ENCODE results near the gene CWC27. TPM values are rescaled to one million over a fixed set of nuclear protein-coding genes. Genes with fewer than 3 reads are reported as not detected.

Gene CWC27
- total RNA-seq, 4 donors from 2014 or later, result 12.3 to 21.2 (median 13.4) TPM

DNA sequence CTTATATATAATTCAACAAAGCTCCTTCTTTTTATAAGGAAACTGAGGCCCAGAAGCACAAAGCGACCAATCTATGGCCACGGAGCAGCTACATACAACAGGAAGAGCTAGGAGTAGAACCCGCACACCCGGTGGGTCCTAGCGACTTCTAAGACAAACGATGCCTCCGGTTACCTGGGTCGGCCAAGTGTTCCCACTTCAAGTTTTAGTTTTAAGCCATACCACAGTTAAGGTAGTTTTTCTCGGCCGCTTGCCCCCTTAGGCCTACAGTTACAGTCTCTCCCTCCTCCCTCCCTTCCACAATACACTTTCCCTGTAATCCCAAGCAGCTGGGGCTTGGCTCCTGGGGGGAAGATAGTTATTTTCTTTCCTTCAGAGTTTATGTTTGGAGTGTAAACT lies 772 bp upstream of the CWC27 start:
- Histone ChIP-seq H3K27me3 (no peaks in the 10 kb centered on the region), H3K9me3 (no peaks in the 10 kb centered on the region), H3K36me3 (peaks cover 0 to 16% (median 5%) of the 10 kb centered on the region in 4 donors), H3K27ac (replicated peaks in 1 of 4) (peak overlapping the region; percentile 84 to 90 (median 88)), H3K4me3 (peak overlapping the region; percentile 65 to 89 (median 85)), H3K4me1 (peaks cover 28 to 54% (median 46%) of the 10 kb centered on the region in 4 donors)
- intact Hi-C loops (cut with DNase I), result no loop called here
- TF ChIP-seq POLR2AphosphoS5 (IDR thresholded peaks at IDR 0.05), result no peak
- WGBS, result under 1% methylated on average over 10 of the region's 10 CpGs
- DNase-seq (ENCODE audit: extremely low spot score), result no peak

DNA sequence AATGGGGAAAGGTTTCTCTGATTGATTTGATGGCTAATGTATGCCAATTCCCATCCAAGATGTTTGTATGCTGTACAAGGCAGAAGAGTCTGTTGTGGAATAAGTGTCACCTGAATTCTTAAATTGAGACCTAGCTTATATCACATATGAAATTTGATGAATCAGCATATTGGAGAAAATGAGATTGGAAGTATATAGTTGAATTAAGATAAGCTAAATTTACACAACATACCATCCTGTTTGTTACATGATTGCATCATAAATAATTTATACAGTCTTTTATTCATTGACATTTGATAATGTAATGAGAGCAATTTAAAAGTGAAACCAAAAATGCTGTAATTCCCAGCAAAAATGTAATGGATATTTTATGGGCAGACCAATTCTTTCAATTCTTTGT lies 1.1 kb downstream of the CWC27 start:
- Histone ChIP-seq H3K36me3 (peaks cover 0 to 5% (median 1%) of the 10 kb centered on the region in 4 donors), H3K9me3 (no peaks in the 10 kb centered on the region), H3K4me3 (peak overlapping the region; percentile 65 to 89 (median 85)), H3K4me1 (peaks cover 28 to 50% (median 42%) of the 10 kb centered on the region in 4 donors), H3K27me3 (no peaks in the 10 kb centered on the region), H3K27ac (replicated peaks in 1 of 4) (no peak overlapping the region)
- DNase-seq (ENCODE audit: extremely low spot score), result no peak
- intact Hi-C loops (cut with DNase I), result no loop called here
- TF ChIP-seq, protein P1, sequence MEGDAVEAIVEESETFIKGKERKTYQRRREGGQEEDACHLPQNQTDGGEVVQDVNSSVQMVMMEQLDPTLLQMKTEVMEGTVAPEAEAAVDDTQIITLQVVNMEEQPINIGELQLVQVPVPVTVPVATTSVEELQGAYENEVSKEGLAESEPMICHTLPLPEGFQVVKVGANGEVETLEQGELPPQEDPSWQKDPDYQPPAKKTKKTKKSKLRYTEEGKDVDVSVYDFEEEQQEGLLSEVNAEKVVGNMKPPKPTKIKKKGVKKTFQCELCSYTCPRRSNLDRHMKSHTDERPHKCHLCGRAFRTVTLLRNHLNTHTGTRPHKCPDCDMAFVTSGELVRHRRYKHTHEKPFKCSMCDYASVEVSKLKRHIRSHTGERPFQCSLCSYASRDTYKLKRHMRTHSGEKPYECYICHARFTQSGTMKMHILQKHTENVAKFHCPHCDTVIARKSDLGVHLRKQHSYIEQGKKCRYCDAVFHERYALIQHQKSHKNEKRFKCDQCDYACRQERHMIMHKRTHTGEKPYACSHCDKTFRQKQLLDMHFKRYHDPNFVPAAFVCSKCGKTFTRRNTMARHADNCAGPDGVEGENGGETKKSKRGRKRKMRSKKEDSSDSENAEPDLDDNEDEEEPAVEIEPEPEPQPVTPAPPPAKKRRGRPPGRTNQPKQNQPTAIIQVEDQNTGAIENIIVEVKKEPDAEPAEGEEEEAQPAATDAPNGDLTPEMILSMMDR (IDR thresholded peaks at IDR 0.05), result no peak
- TF ChIP-seq POLR2AphosphoS5 (IDR thresholded peaks at IDR 0.05) (no peak), POLR2A (IDR thresholded peaks at IDR 0.05; ENCODE audit: low read depth) (no peak), EP300 (IDR thresholded peaks at IDR 0.05) (no peak)

DNA sequence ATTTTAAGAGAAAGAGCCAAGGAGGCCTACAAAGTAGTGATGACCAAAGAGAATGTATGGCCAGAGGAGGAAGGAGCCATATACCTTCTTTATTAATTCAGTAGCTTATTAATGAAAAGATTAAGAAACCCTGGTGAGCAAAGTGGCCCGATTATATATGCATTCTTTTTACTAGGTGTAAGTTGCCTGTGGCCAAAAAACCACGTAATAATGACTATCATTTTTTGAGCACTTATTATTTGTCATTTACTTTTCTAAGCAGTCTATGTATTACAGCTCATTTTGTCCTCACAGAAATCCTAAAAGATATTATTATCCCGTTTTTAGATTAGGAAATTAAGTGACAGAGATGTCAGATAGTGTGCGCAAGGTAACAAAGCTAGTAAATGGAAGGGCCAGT lies 3.0 kb downstream of the CWC27 start:
- TF ChIP-seq, protein P1 (IDR thresholded peaks at IDR 0.05), result no peak
- TF ChIP-seq POLR2A (IDR thresholded peaks at IDR 0.05; ENCODE audit: low read depth), result no peak
- TF ChIP-seq POLR2AphosphoS5 (IDR thresholded peaks at IDR 0.05), result no peak
- TF ChIP-seq EP300 (IDR thresholded peaks at IDR 0.05), result no peak
- no peak overlapping the region for H3K27ac ChIP-seq (replicated peaks in 1 of 4)
- peaks cover 0 to 19% (median 5%) of the 10 kb centered on the region in 4 donors for H3K36me3 ChIP-seq
- intact Hi-C loops (cut with DNase I), result no loop called here
- peaks cover 21 to 37% (median 30%) of the 10 kb centered on the region in 4 donors for H3K4me1 ChIP-seq
- no peaks in the 10 kb centered on the region for H3K27me3 ChIP-seq
- H3K9me3 ChIP-seq, result no peaks in the 10 kb centered on the region
- DNase-seq (ENCODE audit: extremely low spot score), result no peak
- no peak overlapping the region for H3K4me3 ChIP-seq
- 87% methylated on average over 4 of the region's 4 CpGs for WGBS

DNA sequence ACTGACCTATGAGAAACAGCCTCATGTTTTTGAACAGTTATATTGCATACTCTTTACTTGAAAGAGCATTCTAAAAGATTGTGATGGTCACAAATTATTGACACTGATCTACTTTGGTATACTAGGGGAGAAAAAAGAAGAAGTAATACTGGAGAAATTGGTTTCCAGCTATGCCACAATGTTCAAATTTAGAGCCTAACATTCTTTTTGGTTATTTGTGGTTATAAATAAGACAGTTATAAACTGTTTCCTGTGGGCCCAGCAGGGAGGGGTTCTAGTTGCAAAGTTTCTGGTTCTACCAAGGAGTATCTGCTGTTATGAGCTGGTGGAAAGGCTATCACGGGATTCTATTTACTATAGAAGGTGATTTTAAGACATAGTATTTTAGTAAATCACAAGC lies 4.8 kb downstream of the CWC27 start:
- TF ChIP-seq POLR2AphosphoS5 (IDR thresholded peaks at IDR 0.05) (no peak), POLR2A (IDR thresholded peaks at IDR 0.05; ENCODE audit: low read depth) (no peak), EP300 (IDR thresholded peaks at IDR 0.05) (no peak)
- TF ChIP-seq, protein P1 (IDR thresholded peaks at IDR 0.05), result no peak
- Histone ChIP-seq H3K36me3 (peaks cover 0 to 19% (median 5%) of the 10 kb centered on the region in 4 donors), H3K4me1 (peaks cover 15 to 28% (median 19%) of the 10 kb centered on the region in 4 donors), H3K27me3 (no peaks in the 10 kb centered on the region), H3K4me3 (no peak overlapping the region), H3K27ac (replicated peaks in 1 of 4) (no peak overlapping the region), H3K9me3 (no peaks in the 10 kb centered on the region)
- WGBS, result 82% methylated on average over 1 of the region's 1 CpG
- DNase-seq (ENCODE audit: extremely low spot score), result no peak
- intact Hi-C loops (cut with DNase I), result no loop called here

DNA sequence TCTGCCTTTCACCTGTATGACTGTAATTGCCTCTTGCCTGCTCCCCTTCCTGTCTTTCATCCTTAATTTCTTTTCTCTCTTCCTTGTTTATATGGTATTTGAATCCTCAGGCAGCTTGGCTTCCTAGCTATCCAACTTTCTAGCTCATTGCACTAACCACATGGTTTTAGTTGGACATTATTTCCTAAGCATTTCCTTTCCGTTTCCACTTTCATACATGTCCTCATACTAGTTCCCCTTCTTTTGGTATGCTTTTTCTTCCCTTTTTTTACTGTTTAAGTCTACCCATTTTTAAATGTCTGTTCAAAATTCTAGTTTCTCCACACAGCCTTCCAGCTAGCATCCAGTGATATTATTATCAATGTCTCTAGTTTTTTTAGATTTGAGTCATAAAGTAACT lies 6.6 kb downstream of the CWC27 start:
- TF ChIP-seq POLR2AphosphoS5 (IDR thresholded peaks at IDR 0.05), result no peak
- no peak overlapping the region for H3K27ac ChIP-seq (replicated peaks in 1 of 4)
- no peaks in the 10 kb centered on the region for H3K27me3 ChIP-seq
- DNase-seq (ENCODE audit: extremely low spot score), result no peak
- no peaks in the 10 kb centered on the region for H3K9me3 ChIP-seq
- peaks cover 5 to 15% (median 7%) of the 10 kb centered on the region in 4 donors for H3K4me1 ChIP-seq
- no peak overlapping the region for H3K4me3 ChIP-seq
- intact Hi-C loops (cut with DNase I), result no loop called here
- H3K36me3 ChIP-seq, result peaks cover 0 to 19% (median 5%) of the 10 kb centered on the region in 4 donors
- 55% methylated on average over 1 of the region's 1 CpG for WGBS

DNA sequence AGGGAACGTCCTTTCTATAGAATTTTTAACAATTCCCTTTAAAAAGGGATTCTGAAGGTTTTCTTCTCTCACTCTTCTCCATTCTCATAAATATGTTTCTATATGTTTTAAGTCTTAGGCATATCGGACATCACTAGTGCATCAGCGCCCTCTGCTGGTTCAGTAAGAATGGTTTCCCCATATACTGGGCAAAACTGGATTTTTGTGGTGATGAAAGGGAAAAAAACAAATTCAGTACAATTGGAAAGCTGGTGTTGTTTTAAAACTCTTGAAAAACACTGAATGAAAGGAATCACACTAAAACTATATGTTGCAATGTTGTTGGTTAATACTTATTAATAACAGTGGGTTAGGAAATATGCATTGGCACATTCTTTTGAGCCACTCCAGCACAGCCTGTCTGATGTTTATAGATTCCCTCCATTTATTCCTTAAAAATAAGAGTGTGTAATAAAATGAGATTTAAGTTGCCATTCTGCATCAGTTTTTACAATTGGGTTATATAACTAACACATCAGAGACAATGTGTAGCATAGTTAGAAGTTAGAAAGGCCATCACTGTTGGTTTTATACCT lies 15.8 kb downstream of the CWC27 start:
- H3K4me3 ChIP-seq, result no peak overlapping the region
- H3K36me3 ChIP-seq, result peaks cover 4 to 16% (median 11%) of the 10 kb centered on the region in 4 donors
- DNase-seq (ENCODE audit: extremely low spot score), result no peak
- intact Hi-C loops (cut with DNase I), result loop anchor here (2.0 kb wide), 1 partner anchor 150 kb away; no protein-coding TSS in a partner anchor
- H3K9me3 ChIP-seq, result no peaks in the 10 kb centered on the region
- TF ChIP-seq, protein P1 (IDR thresholded peaks at IDR 0.05), result peak; percentile 72 to 78 (median 77)
- TF ChIP-seq POLR2AphosphoS5 (IDR thresholded peaks at IDR 0.05) (no peak), POLR2A (IDR thresholded peaks at IDR 0.05; ENCODE audit: low read depth) (no peak), EP300 (IDR thresholded peaks at IDR 0.05) (no peak)
- H3K4me1 ChIP-seq, result peaks cover 0 to 6% (median 0%) of the 10 kb centered on the region in 4 donors
- H3K27ac ChIP-seq (replicated peaks in 1 of 4), result no peak overlapping the region
- 4% methylated on average over 3 of the region's 3 CpGs for WGBS
- H3K27me3 ChIP-seq, result no peaks in the 10 kb centered on the region

All from esophagus muscularis mucosa (tissue), 4 donors.